GM12891 (cell line): ENCODE data around the gene CREB3L2.

ENCODE experiments used
- PAX5 ChIP-seq: IDR thresholded peaks from 2 replicates; pipeline ENCODE4 v1.6.1; 2011; ENCODE audit warnings: low read length, moderate library complexity, mild to moderate bottlenecking; ENCODE audit not compliant: insufficient read depth, severe bottlenecking
- POLR2A ChIP-seq: IDR thresholded peaks from 2 replicates; pipeline ENCODE4 v1.6.1; 2011; ENCODE audit warnings: low read depth, low read length, control low read depth
- POLR2AphosphoS5 ChIP-seq: IDR thresholded peaks from 2 replicates; pipeline ENCODE4 v1.6.1; 2011; ENCODE audit warnings: low read depth, low read length, control low read depth
- POU2F2 ChIP-seq: IDR thresholded peaks from 2 replicates; pipeline ENCODE4 v1.6.1; 2011; ENCODE audit warnings: low read depth, mild to moderate bottlenecking, control low read depth, low read length, moderate library complexity
- SPI1 ChIP-seq: IDR thresholded peaks from 2 replicates; pipeline ENCODE4 v1.6.1; 2011; ENCODE audit warnings: low read depth, low read length, control low read depth
- TAF1 ChIP-seq: IDR thresholded peaks from 2 replicates; pipeline ENCODE4 v1.6.1; 2011; ENCODE audit warnings: low read depth, low read length, control low read depth

- TF ChIP-seq TAF1 = no peak
- TF ChIP-seq POLR2A = no peak
- no peak for TF ChIP-seq POLR2AphosphoS5
- TF ChIP-seq SPI1 = no peak
- no peak for TF ChIP-seq PAX5
- no peak for TF ChIP-seq POU2F2
These were observed 36.9 kb downstream of the CREB3L2 start for GRCh38 chr7:137964824-137965545.
